ENCODE data around the gene CXorf49B.
"Not testable (repeated sequence)": the region's sequence is repeated elsewhere in the genome, so short reads cannot be mapped to it uniquely, and the experiment has no call there.

Gene CXorf49B

DNA sequence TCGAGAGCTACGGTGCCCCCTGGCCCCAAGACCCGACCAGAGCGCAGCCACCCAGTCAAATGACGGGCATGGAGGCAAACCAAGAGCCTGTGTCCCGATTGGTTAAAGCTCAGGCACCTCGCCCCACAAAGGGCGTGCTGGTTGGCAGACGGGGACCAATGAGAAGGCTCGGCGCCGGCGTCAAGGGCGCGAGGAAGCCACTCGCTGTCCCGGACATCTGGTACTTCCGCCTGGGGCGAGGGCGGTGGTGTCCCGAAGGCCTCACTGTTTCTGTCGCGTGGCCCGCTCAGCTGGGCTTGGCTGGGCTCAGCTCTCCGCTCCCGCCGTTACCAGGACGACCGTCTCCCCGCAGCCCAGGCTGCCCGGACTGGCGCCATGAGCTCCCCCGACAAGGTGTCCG lies at the start of gene CXorf49B:
TSS of gene CXorf49B (plus strand) at position 301 of the 400 bp plus-strand sequence. CDS start at position 376, 75 bp downstream.
- H3F3A ChIP-seq (ENCODE audit: insufficient read depth); H3K79me2 ChIP-seq (ENCODE audit: insufficient read depth, low read length); H3K27me3 ChIP-seq (ENCODE audit: low read length); H3K36me3 ChIP-seq (ENCODE audit: low read length); H3K9me3 ChIP-seq (ENCODE audit: insufficient read depth, low read length); H3K9ac ChIP-seq (ENCODE audit: low read length); H4K20me1 ChIP-seq (ENCODE audit: low read depth, low read length); H3K4me2 ChIP-seq (ENCODE audit: low read depth, low read length, poor library complexity, severe bottlenecking); H3K4me3 ChIP-seq (ENCODE audit: insufficient read depth, low read length, poor library complexity, severe bottlenecking); H3K9me2 ChIP-seq (replicated peaks; ENCODE audit: insufficient read depth, low read length); H2AFZ ChIP-seq (ENCODE audit: low read depth, low read length, severe bottlenecking); H3K27ac ChIP-seq (ENCODE audit: low read depth, low read length): not testable (repeated sequence)

DNA sequence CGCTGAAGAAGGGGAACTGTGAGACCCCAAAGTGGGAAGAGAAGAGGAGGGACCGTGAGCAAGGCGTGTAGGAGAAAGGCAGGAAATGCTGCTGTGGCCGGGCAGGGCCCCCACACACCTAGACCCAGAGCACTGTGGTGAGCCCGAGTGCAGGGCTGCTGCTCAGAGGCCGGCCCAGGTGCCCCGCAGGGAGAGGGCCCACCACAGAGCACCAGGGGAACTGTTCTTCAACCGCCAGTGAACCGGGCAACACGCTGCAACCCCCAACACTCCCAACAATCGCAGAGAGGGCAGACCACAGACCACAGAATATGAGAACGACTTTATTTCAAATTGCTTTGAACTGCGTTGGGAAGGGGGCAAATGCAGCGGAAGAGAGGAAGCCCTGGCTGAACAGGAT lies 49.1 kb upstream of the CXorf49B start:
- not testable (repeated sequence) for H3F3A ChIP-seq (ENCODE audit: insufficient read depth); H3K9me2 ChIP-seq (replicated peaks; ENCODE audit: insufficient read depth, low read length); H3K9me3 ChIP-seq (ENCODE audit: insufficient read depth, low read length); H3K27me3 ChIP-seq (ENCODE audit: low read length); H3K27ac ChIP-seq (ENCODE audit: low read depth, low read length); H3K79me2 ChIP-seq (ENCODE audit: insufficient read depth, low read length); H3K4me3 ChIP-seq (ENCODE audit: insufficient read depth, low read length, poor library complexity, severe bottlenecking); H4K20me1 ChIP-seq (ENCODE audit: low read depth, low read length); H3K4me2 ChIP-seq (ENCODE audit: low read depth, low read length, poor library complexity, severe bottlenecking); H3K9ac ChIP-seq (ENCODE audit: low read length); H3K36me3 ChIP-seq (ENCODE audit: low read length); H2AFZ ChIP-seq (ENCODE audit: low read depth, low read length, severe bottlenecking)

DNA sequence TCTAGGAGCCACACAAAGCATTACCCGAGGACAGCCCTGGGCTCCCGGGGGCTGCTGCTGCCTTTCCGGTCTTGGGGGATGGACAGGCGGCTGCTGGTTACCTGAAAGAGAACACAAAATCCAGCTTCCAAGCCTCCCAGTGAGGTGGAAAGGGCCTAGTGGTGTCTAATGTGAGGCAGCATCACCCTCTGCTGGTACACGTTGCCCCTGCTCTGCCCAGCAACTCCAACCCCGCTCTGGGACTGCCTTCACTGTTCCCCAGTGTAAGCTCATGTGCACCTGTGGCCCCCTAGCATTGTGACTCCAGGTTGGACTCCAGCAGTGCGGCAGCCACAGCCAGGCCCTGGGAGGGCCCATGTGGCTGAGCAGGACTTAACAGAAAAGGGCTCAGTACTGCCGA lies 47.6 kb upstream of the CXorf49B start:
- H3K27me3 ChIP-seq (ENCODE audit: low read length); H3K79me2 ChIP-seq (ENCODE audit: insufficient read depth, low read length); H3K36me3 ChIP-seq (ENCODE audit: low read length); H3K27ac ChIP-seq (ENCODE audit: low read depth, low read length); H3K9me3 ChIP-seq (ENCODE audit: insufficient read depth, low read length); H3K4me2 ChIP-seq (ENCODE audit: low read depth, low read length, poor library complexity, severe bottlenecking); H3K4me3 ChIP-seq (ENCODE audit: insufficient read depth, low read length, poor library complexity, severe bottlenecking); H3K9ac ChIP-seq (ENCODE audit: low read length); H3F3A ChIP-seq (ENCODE audit: insufficient read depth); H4K20me1 ChIP-seq (ENCODE audit: low read depth, low read length); H2AFZ ChIP-seq (ENCODE audit: low read depth, low read length, severe bottlenecking); H3K9me2 ChIP-seq (replicated peaks; ENCODE audit: insufficient read depth, low read length): not testable (repeated sequence)

DNA sequence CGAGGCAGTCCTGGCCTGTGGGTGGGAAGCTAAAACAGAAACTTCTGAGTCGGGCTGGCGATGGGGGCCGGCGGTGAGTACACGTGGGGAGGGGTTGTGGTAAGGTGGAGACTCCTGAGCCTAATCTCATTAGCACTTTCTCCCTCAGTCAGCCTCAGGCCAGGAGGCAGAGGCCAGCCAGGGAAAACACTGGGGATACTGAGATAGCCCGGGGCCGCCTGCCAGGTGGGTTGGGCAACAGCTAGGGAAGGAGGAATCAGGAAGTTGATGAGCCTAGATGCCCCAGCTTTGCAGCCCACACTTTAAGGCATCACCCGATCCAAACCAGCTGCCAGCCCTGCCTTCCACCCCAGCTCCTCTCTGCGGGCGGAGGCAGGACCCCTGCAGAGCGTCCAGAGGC lies 46.8 kb upstream of the CXorf49B start:
- H3K27ac ChIP-seq (ENCODE audit: low read depth, low read length); H3K4me2 ChIP-seq (ENCODE audit: low read depth, low read length, poor library complexity, severe bottlenecking); H3K36me3 ChIP-seq (ENCODE audit: low read length); H3K27me3 ChIP-seq (ENCODE audit: low read length); H4K20me1 ChIP-seq (ENCODE audit: low read depth, low read length); H3K9me3 ChIP-seq (ENCODE audit: insufficient read depth, low read length); H3F3A ChIP-seq (ENCODE audit: insufficient read depth); H2AFZ ChIP-seq (ENCODE audit: low read depth, low read length, severe bottlenecking); H3K9me2 ChIP-seq (replicated peaks; ENCODE audit: insufficient read depth, low read length); H3K79me2 ChIP-seq (ENCODE audit: insufficient read depth, low read length); H3K4me3 ChIP-seq (ENCODE audit: insufficient read depth, low read length, poor library complexity, severe bottlenecking); H3K9ac ChIP-seq (ENCODE audit: low read length): not testable (repeated sequence)

DNA sequence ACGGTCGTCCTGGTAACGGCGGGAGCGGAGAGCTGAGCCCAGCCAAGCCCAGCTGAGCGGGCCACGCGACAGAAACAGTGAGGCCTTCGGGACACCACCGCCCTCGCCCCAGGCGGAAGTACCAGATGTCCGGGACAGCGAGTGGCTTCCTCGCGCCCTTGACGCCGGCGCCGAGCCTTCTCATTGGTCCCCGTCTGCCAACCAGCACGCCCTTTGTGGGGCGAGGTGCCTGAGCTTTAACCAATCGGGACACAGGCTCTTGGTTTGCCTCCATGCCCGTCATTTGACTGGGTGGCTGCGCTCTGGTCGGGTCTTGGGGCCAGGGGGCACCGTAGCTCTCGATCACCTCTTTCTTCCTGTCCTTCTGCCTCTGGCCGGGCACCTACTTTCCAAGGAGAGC lies 45.0 kb upstream of the CXorf49B start, which contains the start of gene CXorf49:
TSS of gene CXorf49 (minus strand) at position 101 of the 400 bp plus-strand sequence. CDS start 134 bp downstream, outside the sequence.
- H3F3A ChIP-seq (ENCODE audit: insufficient read depth); H3K9ac ChIP-seq (ENCODE audit: low read length); H3K4me3 ChIP-seq (ENCODE audit: insufficient read depth, low read length, poor library complexity, severe bottlenecking); H4K20me1 ChIP-seq (ENCODE audit: low read depth, low read length); H3K36me3 ChIP-seq (ENCODE audit: low read length); H3K27ac ChIP-seq (ENCODE audit: low read depth, low read length); H3K27me3 ChIP-seq (ENCODE audit: low read length); H3K4me2 ChIP-seq (ENCODE audit: low read depth, low read length, poor library complexity, severe bottlenecking); H2AFZ ChIP-seq (ENCODE audit: low read depth, low read length, severe bottlenecking); H3K79me2 ChIP-seq (ENCODE audit: insufficient read depth, low read length); H3K9me3 ChIP-seq (ENCODE audit: insufficient read depth, low read length); H3K9me2 ChIP-seq (replicated peaks; ENCODE audit: insufficient read depth, low read length): not testable (repeated sequence)

DNA sequence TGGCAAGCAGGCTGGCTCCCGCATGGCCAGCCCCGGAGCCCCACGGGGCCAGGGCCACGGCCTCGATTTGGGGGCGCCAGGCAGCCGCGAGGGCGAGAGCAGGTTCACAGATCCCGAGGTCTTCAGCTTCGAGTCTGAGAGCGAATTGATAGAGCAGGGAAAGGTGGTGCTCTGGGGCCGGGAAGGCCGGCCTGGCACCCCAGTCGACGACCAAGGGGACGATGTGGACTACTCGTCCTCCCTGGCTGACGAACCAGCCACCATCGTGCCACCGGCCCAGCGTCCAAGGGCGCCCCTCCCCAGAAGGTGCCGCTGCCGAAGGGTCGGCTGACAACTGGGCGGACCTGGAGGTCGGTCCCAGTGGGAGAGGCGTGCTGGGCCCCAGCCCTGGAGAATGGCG lies 44.0 kb upstream of the CXorf49B start:
- H3F3A ChIP-seq (ENCODE audit: insufficient read depth); H3K79me2 ChIP-seq (ENCODE audit: insufficient read depth, low read length); H3K36me3 ChIP-seq (ENCODE audit: low read length); H3K4me3 ChIP-seq (ENCODE audit: insufficient read depth, low read length, poor library complexity, severe bottlenecking); H3K9me2 ChIP-seq (replicated peaks; ENCODE audit: insufficient read depth, low read length); H4K20me1 ChIP-seq (ENCODE audit: low read depth, low read length); H3K9me3 ChIP-seq (ENCODE audit: insufficient read depth, low read length); H3K27me3 ChIP-seq (ENCODE audit: low read length); H2AFZ ChIP-seq (ENCODE audit: low read depth, low read length, severe bottlenecking); H3K27ac ChIP-seq (ENCODE audit: low read depth, low read length); H3K9ac ChIP-seq (ENCODE audit: low read length); H3K4me2 ChIP-seq (ENCODE audit: low read depth, low read length, poor library complexity, severe bottlenecking): not testable (repeated sequence)

DNA sequence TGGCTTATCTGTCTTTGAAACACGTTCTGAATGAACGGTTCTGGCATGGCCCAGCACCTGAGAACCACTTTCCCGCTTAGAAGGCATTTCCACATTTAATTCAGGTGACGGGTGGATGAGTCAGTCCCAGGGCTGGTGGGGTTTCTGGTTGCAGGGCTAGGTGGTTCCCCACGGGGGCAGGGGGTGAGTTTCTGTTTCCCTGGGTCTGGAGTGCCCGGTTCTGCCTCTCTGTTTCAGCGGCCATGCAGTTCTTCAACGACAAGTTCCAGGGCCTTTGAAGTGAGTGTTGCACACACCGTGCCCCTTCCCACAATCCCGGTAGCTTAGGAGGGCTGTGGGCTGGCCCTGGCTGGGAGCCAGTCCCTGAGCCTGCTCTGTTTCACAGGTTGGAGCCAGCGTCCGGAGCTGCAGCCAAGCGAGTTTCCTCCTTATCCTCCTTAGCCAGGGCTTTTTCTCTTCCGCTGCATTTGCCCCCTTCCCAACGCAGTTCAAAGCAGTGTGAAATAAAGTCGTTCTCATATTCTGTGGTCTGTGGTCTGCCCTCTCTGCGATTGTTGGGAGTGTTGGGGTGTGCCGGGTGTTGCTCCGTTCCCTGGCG lies 42.8 kb upstream of the CXorf49B start:
- not testable (repeated sequence) for H3K4me3 ChIP-seq (ENCODE audit: insufficient read depth, low read length, poor library complexity, severe bottlenecking); H3K79me2 ChIP-seq (ENCODE audit: insufficient read depth, low read length); H3K9ac ChIP-seq (ENCODE audit: low read length); H3F3A ChIP-seq (ENCODE audit: insufficient read depth); H4K20me1 ChIP-seq (ENCODE audit: low read depth, low read length); H2AFZ ChIP-seq (ENCODE audit: low read depth, low read length, severe bottlenecking); H3K27ac ChIP-seq (ENCODE audit: low read depth, low read length); H3K4me2 ChIP-seq (ENCODE audit: low read depth, low read length, poor library complexity, severe bottlenecking); H3K36me3 ChIP-seq (ENCODE audit: low read length); H3K9me2 ChIP-seq (replicated peaks; ENCODE audit: insufficient read depth, low read length); H3K27me3 ChIP-seq (ENCODE audit: low read length); H3K9me3 ChIP-seq (ENCODE audit: insufficient read depth, low read length)

DNA sequence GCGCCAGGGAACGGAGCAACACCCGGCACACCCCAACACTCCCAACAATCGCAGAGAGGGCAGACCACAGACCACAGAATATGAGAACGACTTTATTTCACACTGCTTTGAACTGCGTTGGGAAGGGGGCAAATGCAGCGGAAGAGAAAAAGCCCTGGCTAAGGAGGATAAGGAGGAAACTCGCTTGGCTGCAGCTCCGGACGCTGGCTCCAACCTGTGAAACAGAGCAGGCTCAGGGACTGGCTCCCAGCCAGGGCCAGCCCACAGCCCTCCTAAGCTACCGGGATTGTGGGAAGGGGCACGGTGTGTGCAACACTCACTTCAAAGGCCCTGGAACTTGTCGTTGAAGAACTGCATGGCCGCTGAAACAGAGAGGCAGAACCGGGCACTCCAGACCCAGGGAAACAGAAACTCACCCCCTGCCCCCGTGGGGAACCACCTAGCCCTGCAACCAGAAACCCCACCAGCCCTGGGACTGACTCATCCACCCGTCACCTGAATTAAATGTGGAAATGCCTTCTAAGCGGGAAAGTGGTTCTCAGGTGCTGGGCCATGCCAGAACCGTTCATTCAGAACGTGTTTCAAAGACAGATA lies 2.4 kb upstream of the CXorf49B start:
- not testable (repeated sequence) for H3K27ac ChIP-seq (ENCODE audit: low read depth, low read length); H3K27me3 ChIP-seq (ENCODE audit: low read length); H3K36me3 ChIP-seq (ENCODE audit: low read length); H4K20me1 ChIP-seq (ENCODE audit: low read depth, low read length); H2AFZ ChIP-seq (ENCODE audit: low read depth, low read length, severe bottlenecking); H3F3A ChIP-seq (ENCODE audit: insufficient read depth); H3K9me3 ChIP-seq (ENCODE audit: insufficient read depth, low read length); H3K4me2 ChIP-seq (ENCODE audit: low read depth, low read length, poor library complexity, severe bottlenecking); H3K79me2 ChIP-seq (ENCODE audit: insufficient read depth, low read length); H3K4me3 ChIP-seq (ENCODE audit: insufficient read depth, low read length, poor library complexity, severe bottlenecking); H3K9me2 ChIP-seq (replicated peaks; ENCODE audit: insufficient read depth, low read length); H3K9ac ChIP-seq (ENCODE audit: low read length)

Data from SU-DHL-6 (cell line).